Measurements from ENCODE around the gene IFT81.
"Not testable (repeated sequence)": the region's sequence is repeated elsewhere in the genome, so short reads cannot be mapped to it uniquely, and the experiment has no call there.

IFT81 gene

DNA sequence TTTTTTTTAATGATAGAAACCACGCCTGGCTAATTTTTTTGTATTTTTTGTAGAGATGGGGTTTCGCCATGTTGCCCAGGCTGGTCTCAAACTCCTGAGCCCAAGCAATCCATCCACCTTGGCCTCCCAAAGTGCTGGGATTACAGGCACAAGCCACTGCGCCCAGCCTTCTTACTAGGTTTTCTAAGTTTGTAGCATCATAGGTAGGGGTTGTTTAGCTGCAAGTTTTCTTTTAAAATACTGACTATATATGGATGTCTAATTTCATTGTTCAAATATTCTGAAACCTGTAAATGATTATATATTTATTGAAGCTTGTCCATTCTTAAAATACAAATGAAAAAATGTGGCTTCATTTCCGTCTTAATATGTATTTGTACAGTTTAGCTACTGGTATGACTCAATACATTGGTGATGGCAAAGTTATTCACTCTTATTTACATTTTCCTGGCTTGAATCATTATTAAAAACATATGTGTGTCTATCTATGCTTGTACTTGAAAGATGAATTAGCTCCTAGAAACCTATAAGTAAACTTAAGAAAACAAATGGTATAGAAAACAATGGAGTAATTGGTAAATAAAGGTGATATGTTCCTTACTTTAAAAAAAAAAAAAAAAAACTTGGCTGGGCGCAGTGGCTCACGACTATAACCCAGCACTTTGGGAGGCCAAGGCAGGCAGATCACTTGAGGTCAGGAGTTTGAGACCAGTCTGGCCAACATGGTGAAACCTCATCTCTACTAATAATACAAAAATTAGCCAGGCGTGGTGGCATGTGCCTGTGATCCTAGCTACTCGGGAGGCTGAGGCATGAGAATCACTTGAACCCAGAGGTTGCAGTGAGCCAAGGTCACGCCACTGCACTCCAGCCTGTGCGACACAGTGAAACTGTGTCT, 87.7 kb downstream of the IFT81 start:
- not testable (repeated sequence) for DNase-seq

DNA sequence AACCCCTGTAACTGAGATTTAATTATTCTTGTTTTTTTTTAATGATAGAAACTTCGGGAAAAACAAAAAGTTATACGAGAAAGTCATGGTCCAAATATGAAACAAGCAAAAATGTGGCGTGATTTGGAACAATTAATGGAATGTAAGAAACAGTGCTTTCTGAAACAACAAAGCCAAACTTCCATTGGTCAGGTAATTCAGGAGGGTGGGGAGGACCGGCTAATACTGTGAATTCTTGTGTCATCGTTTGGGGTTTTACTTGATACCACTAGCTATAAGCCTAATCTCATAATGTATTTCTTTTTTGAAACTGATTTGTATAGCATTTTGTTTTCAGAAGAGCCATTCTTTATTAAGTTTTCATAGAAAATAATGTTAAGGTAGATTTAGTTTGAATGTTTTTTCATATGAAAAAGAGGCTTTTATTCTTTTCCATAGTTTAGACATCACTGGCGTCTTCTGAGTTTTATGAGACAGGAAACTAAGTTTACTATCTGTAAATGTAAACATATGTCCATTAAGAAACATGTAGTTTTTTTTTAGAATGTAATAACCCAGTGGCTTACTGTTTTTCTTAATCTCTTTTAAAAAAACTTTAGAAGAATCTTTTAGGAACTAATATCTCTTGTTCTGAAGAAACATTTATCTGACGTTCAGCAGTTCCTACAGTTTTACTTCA, 94.0 kb downstream of the IFT81 start:
- no peak for DNase-seq

GRCh38 chr12:110222027-110222426, 97.9 kb downstream of the IFT81 start:
- no peak for DNase-seq

DNA sequence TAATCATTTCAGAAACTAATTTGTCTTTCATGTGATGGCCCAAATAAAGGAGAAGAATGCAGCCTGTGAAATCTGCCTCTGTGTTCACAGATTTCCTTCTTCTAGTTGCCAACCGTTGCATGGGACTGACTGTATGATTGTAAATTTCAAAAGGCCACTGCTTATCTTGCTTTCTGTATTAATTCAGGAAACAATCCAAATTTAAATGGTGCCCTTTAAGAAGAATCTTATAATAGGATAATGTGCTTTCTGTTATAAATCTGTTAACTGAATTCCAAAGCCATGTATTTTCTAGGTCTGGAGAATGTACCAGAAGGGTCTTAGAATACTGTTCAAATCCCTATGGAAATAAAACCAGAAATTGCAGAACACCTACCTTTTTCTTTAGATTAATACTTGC, 98.3 kb downstream of the IFT81 start:
- DNase-seq: no peak

GRCh38 chr12:110223777-110224378, 99.7 kb downstream of the IFT81 start:
- DNase-seq: no peak

GRCh38 chr12:110224379-110225304, 100.5 kb downstream of the IFT81 start:
- DNase-seq: peak in 1 of 2 donors; percentile 0

DNA sequence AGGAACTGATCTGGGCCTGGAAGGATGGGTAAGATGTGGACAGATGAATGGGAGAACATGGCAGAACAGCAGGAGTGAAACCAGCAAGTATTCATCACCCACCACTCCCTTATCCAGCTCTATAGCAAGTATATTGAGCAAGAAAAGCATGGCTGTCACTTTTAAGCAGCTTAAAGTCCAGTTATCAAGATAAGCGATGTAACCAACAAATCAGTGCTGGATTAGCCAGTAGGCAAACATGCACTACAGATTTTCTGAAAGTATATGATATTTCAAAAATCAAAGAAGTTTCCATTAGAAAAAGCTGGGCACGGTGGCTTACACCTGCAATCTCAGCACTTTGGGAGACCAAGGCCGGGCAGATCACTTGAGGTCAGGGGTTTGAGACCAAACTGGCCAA, 103.0 kb downstream of the IFT81 start:
- no peak for DNase-seq

DNA sequence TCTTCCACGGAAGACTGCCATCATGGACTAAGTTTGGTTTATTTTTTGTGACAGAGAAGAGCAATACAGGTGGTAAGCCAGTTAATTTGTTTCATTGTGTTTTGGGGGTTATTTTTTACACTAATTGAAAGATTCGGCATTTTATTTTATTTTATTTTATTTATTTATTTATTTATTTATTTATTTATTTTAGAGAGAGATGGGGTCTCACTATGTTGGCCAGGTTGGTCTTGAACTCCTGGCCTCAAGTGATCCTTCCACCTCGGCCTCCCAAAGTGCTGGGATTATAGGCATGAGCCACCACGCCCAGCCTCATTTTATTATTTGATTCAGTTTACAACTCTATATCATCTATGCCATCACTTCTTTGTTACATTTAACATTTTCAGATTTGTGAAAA, 104.2 kb downstream of the IFT81 start:
- not testable (repeated sequence) for DNase-seq

DNA sequence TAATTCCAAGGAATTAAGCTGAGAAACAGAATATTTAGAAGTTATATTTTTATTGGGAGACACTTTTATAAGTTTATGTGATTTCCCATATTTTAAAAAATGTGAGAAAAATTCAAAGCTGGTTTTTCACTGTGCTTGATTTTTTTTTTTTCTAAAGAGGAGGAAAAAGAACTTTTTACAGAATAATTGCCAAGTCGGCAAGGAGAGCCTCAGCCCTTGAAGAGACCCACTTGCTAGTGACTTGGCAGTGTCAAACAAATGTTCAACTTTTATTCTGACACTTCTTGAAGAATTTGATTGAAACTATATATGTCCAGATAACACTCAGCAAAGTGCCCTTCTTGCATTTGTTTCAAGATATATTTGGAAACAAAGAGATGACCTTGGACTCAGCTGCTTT, 104.6 kb downstream of the IFT81 start:
- no peak for DNase-seq

DNA sequence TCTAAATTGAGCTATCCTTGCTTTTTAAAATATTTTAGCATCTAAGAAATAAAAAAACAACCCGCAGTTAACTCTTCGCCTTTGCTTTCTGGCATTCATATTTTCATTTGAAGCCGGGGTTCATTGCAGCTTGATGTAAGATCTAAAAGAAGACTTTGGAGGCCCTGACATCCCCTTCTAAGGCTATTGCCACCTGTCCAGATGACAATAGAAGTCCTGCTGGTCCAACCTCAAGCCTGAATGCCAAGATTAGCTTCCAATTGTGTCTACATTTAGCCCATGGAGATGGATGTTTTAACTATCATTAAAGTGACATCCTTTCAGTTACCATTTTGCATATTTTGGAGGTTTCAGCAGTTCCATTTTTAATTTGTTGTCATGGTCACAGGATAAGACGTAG, 105.3 kb downstream of the IFT81 start:
- DNase-seq: no peak

DNA sequence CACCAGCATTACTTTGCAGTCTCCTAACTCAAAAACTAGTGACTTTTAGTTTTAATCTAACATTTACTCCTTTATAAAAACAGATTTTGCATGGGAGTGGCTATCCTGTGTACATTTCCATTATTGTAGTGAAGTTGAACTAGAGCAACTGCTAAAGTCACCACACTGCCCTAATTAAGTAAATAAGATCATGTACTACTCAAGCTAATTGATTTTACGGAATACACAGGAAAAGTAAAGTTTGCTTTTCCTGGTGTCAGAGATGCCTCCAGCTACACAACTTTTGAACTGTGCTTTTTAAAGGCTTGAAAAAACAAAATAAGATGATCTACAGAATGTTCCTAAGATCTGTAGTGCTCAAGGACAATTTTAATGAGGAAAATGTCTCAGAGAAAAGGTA, 106.5 kb downstream of the IFT81 start:
- no peak for DNase-seq

DNA sequence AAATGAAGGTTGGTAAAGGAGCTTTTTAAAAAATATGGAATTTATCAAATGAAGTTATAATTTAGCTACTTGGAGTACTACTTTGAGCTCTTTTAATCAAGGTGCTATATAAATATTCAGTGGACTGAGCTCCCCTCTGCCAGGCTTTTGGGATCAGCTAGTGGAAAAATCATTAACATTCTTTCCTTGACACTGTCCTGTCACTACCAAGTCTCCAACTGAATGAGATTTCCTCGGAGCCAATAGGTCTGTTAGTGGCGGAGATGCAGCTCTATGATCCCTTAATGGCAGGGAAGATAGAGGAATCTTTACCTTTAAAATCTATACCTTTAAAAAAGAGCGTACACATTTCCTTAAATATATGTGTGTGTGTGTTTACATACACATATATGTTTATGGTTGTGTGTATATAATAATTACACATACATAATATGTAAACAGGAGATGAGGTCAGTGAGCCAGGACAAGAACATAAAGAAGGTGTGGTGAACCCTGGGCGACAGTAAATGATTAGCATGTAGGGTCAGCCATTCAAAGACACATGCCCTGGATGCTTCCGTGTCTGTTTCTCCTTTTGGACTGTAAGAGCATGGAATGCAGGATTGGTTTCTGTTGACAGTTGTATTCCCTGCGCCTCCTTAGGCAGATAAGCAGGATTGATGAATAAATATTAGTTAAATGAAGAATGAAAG, 109.2 kb downstream of the IFT81 start:
- DNase-seq: no peak

GRCh38 chr12:110234331-110234751, 110.2 kb downstream of the IFT81 start:
- DNase-seq: no peak

DNA sequence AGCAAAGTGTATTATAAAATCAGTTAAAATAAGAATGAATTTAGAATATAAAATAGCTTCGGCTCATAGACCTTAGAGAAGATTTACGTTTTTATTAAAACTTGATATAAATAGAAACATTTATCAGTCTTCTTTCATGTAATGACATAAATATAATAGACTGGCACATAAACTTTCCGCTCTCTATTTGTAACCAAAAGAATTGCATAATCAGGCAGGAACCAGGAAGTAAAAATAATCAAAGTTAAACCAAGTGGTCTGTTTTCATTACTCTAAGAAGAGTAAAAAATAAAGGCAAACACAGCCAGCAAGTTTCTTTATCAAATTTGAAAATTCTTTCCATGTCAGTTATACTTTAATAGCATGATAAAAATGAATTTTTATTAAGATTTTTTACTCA, 110.6 kb downstream of the IFT81 start:
- DNase-seq: no peak

- no peak for DNase-seq
These were observed 111.2 kb downstream of the IFT81 start for GRCh38 chr12:110235383-110235782.

DNA sequence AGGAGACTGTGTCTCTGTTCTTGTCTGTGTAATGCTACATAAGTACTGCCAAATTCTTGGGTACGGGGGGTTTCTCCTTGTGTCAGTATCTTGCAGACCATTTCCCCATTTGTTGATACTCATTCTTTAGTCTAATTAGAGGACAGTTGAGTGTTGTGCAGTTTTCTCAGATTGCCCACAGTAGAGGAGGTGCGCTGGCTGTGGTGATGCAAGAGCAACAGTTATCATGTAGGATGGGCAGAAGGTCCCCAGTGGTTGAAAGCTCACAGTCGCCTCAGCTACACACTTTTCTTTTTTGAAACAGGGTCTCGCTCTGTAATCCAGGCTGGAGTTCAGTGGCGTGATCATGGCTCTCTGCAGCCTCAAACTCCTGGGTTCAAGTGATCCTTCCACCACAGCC, 119.1 kb downstream of the IFT81 start:
- no peak for DNase-seq

DNA sequence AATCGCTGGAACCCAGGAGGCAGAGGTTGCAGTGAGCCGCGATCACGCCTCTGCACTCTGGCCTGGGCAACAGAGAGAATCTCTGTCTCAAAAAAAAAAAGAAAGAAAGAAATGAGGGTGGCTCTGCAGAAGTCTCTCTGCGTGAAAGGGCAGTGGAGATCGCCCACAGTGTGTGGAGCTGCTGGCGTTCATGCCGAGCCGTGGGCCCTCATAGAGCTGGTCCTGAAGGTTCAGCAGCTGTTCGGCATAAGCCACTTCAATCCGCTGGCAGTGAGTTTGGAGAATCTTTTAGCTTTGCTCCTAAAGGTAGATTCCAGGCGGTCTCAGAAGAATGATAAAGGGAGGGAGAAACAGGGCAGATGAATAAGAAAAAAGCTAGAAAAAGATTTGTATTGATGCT, 120.2 kb downstream of the IFT81 start:
- DNase-seq: no peak

DNA sequence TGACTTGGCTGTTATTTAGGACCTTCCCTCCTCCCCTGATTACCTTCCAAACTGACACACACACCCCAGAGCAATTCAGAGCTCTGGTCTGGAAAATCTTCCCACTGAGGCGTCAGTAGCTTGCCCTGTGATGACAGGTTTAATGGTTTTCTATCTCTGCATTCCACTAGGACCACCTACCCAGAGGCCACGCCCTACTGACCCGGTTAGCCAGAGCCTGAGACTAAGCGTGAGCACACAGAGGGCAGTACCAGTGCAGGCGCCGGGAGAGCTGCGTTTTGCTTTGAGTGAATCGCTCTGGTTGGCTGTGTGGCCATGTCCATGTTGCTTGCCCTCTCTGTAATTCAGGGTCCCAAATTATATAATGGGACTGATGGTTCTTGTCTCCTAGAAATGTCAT, 120.7 kb downstream of the IFT81 start:
- no peak for DNase-seq

DNA sequence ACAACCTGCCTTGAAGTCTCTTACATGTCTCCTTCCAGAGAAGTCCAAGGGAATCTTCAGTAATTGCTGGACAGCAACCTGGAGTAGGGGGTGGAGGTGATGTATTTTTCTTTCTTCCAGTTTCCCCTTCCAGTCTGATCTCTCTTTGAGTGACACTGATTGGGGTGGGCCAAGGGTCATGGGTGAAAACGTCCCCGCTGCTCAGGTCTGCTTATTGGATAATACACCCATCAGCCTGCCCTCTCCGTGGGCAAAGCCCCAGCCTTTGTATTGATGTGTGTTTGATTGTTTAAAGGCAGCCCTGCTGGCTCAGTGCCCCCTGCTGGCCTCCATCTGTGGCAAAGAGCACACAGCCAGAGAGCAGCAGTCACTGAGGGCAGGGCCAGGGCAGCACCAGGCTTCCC, 121.2 kb downstream of the IFT81 start:
- peak; percentile 39 to 59 for DNase-seq

DNA sequence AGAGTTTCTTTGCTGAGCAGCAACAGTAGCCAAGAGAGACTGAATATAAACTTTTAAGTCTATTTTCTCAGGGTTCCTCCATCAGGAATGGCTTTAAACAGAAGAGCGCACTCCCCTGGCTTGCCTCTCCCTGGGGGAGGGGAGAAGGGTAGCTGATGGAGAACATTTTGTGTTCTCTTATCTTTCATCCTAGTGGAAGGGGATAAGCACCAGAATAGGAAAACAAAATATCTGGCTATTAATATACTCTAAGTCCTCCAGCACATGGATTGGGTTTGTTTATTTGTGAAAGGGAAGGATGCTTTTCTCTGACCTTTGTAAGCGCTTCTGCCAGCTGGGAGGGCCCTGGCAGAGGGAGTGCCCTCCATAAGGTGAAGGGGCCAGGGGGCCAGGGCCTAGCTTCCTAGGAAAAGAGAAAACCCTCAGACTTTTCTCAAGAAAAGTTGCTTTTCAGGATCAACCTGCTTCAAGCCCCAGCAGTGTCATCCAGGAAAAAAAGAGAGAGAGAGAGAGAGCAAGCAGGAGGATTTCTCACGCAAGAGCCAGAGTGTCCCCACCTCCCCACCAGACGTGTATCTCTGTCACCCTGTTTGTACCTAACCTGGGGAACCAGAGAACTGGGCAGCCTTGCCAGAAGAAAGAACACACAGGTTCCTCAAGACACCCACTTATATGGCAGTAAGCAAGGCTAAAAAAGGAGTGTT, 122.6 kb downstream of the IFT81 start:
- DNase-seq: no peak

DNA sequence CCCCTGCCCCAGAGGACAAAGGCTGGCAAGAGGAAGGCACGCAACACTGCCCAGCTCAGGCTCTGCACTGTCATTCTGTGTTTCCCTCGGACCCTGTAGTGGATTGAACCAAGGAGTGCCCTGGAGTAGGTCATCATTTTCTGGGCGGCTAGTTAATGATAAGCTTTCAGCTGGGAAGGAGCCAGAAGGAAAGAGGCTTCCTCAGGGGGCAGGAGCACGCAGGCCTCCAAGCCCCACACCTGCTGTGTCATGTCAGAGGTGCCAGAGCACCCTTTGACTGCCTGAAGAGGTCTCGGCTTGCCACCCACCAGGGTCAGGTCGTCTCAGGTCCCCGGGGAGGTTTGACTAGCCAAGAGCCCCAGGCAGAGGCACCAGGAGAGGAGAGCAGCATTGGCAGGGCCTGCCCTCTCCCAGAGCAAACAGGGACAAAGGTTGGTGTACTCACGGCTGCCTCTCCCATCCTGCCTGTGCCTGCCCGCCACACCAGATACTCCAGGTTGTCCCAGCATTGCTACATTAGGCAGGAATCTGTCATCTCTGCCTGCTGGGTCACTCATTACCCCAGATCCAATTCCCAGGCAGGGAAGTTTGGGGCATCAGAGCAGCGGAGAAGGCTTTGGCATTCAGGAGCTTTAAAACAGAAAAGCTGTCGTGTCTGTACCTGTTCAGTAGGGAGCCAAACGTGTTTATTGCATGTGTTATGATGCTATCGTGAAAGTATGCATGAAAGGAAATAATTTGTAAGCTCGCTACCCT, 123.4 kb downstream of the IFT81 start:
- DNase-seq: no peak

Data from CD4-positive, alpha-beta T cell treated with Interferon alpha-2 for 1 hour (primary cell).